Measurements from ENCODE around the gene RAB18.
"Not testable (repeated sequence)": the region's sequence is repeated elsewhere in the genome, so short reads cannot be mapped to it uniquely, and the experiment has no call there.

The RAB18 gene

DNA sequence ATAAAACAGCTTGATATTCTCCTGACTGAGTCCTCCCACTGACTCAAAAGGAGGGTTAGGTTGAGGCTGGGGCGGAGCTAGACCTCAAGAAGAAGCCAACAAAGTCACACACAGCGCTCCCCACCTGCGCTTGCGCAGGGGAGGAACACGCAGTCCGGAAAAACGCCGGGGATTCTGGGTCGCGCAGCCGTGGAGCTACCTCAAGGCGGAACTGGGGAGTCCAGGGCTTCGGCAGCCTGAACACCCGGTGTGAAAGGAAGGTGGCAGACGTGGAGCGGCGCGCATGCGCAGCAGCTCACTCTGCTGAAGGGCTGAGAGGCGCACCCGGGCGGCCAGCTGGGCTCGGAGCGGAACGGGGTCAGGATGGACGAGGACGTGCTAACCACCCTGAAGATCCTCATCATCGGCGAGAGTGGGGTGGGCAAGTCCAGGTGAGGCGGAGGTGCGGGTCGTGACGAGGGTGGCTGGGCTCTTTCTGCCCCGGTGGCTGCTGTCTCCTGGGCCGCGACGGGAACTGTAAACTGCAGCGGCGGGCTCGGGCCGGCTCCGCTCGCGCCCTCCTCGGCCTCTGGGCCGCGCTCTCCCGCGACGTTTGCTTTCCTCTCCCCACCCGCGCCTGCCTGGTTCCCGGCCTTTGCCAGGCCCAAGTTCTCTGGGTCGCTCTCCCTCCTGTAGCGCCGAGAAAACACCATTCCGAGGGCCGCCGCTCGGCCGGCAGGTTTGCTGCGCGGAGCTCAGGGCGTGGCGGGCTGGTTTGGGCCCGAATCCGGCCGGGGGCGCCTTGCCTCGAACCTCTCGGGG lies at the start of gene RAB18:
RAB18 (plus strand) TSS at position 298 of the 801 bp plus-strand sequence; CDS start at position 364, 66 bp downstream.
- in situ Hi-C loops (cut with MboI; ENCODE audit: low sequenced_read_pairs), result no loop called here

DNA sequence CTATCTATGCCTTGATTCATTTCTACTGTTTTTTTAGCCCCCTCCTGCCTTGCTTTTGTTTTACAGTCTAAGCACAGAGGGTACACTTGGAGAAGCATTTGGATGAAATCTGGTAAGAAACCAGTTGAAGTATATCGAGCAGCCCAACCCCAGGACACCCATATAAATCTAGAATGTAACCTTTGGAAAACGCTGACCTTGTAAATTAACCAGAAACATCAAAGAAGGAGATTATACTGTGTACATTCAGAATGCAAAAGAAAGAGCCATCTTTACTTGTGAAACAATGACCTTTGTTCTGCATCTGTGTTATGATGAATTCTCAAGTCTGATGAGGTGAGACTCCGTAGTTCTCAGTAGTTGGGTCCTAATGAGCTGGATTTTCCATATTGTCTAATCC lies 49.3 kb upstream of the RAB18 start:
- in situ Hi-C loops (cut with MboI; ENCODE audit: low sequenced_read_pairs), result no loop called here

DNA sequence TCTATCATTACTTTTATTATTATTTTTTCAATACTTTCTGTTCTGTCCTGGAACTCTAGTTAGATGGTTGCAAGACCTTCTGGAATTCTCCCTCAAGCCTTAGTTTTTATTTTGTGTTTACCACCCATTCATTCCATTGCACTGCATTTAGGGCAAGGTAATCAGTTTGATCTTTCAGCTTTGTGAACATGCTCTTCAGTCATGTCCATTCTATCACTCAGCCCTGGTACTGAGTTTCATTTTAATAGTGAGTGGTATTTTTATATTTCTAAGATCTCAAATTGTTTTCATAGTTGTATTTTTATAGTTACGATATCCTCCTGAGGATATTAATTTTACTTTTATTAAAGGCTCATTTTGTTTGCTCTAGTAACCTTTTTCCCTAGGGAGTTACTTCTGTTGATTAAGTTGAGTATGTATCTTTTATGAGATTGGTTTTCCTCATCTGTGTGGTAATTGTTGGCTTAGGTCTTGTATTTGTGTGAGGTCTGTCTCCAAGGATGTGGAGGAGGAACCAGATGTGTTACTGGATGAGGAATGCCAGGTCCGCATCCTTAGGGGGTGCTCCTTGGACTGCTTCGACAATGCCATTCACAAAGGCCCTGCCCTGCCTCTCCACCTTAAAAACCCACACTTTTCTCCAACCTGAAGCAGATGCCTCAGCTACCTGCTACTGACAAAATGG lies 46.7 kb upstream of the RAB18 start:
- in situ Hi-C loops (cut with MboI; ENCODE audit: low sequenced_read_pairs), result no loop called here

- in situ Hi-C loops (cut with MboI; ENCODE audit: low sequenced_read_pairs), result no loop called here
Measured at GRCh38 chr10:27457966-27458365, 46.1 kb upstream of the RAB18 start.

DNA sequence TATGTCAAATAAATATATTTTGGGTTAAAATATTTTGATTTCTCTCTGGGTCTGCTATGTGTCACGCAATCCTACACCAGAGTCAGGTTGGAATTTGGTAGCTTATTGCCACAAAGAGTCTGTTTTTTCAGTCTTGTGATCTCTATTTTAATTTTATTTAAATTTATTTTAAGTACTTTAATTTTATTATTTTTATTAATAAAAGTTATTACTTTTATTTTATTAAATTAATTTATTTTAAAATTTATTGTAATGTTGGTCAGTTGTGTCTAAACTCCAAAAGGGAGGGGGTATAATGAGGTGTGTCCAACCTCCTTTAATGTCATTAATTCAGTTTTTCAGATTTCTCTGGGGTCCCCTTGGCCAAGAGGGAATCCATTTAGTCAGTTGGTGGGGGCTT lies 42.8 kb upstream of the RAB18 start:
- in situ Hi-C loops (cut with MboI; ENCODE audit: low sequenced_read_pairs), result no loop called here

- in situ Hi-C loops (cut with MboI; ENCODE audit: low sequenced_read_pairs), result no loop called here
Measured at GRCh38 chr10:27463961-27464360, 40.1 kb upstream of the RAB18 start.

DNA sequence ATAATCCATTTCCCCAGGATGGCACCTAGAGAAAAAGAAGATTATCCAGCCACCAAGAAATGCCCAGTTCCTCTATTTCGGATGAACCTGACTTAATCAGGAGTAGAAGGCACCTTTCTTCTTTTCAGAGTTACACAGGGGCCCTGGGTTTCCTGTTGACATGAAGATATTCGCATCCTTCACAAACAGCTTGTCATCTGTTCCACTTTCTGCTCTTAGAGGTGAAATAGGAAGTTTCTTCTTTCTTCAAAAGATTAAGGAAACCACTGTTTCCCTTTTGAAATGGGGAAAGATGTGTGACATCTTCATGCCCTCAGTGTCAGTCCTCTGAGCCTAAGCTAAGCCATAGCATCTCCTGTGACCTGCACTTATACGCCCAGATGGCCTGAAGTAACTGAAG lies 39.1 kb upstream of the RAB18 start:
- in situ Hi-C loops (cut with MboI; ENCODE audit: low sequenced_read_pairs), result no loop called here

DNA sequence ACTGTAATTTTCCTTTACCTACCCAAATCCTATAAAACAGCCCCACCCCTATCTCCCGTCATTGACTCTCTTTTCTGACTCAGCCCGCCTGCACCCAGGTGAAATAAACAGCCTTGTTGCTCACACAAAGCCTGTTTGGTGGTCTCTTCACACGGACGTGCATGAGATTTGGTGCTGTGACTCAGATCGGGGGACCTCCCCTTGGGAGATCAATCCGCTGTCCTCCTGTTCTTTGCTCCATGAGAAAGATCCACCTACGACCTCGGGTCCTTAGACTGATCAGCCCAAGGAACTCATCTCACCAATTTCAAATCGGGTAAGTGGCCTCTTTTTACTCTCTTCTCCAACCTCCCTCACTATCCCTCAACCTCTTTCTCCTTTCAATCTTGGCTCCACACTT lies 38.5 kb upstream of the RAB18 start:
- in situ Hi-C loops (cut with MboI; ENCODE audit: low sequenced_read_pairs), result not testable (repeated sequence)

DNA sequence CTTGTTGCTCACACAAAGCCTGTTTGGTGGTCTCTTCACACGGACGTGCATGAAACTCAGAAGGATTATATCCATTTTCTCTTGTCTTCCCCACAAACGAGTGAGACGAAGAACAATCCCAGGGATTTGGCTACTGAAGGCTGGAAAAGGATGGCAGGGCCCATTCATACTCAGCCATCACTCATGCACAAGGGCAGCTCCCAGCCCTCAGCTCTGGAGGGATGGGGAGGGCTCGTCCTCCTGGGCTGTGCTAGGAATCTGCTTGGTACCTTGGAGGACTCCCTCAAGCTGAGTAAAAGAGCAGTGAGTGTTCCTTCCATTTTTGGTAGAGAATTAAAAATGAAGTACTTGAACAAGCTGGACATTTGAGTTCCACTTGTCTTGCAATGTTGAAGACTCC lies 33.2 kb upstream of the RAB18 start:
- in situ Hi-C loops (cut with MboI; ENCODE audit: low sequenced_read_pairs), result no loop called here

DNA sequence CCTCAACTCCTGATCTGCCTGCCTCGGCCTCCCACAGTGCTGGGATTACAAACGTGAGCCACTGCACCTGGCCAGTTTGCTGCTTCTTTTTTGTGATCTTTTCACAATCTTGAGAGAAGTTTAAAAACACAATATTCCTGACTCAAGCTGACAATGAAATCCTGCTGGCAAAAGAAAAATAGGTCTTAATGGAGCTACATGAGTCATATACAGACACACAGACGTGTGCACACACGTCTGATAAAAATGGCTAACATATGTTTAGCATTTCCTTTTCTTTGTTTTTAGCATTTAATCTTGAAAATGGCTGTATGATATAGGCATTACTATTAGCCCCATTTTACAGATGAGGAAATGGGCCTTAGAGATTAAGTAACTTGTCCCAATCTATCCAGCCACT lies 29.4 kb upstream of the RAB18 start:
- in situ Hi-C loops (cut with MboI; ENCODE audit: low sequenced_read_pairs), result no loop called here

GRCh38 chr10:27479016-27479415 lies 25.1 kb upstream of the RAB18 start:
- in situ Hi-C loops (cut with MboI; ENCODE audit: low sequenced_read_pairs), result no loop called here

- in situ Hi-C loops (cut with MboI; ENCODE audit: low sequenced_read_pairs), result no loop called here
Measured at GRCh38 chr10:27481486-27481885, 22.6 kb upstream of the RAB18 start.

DNA sequence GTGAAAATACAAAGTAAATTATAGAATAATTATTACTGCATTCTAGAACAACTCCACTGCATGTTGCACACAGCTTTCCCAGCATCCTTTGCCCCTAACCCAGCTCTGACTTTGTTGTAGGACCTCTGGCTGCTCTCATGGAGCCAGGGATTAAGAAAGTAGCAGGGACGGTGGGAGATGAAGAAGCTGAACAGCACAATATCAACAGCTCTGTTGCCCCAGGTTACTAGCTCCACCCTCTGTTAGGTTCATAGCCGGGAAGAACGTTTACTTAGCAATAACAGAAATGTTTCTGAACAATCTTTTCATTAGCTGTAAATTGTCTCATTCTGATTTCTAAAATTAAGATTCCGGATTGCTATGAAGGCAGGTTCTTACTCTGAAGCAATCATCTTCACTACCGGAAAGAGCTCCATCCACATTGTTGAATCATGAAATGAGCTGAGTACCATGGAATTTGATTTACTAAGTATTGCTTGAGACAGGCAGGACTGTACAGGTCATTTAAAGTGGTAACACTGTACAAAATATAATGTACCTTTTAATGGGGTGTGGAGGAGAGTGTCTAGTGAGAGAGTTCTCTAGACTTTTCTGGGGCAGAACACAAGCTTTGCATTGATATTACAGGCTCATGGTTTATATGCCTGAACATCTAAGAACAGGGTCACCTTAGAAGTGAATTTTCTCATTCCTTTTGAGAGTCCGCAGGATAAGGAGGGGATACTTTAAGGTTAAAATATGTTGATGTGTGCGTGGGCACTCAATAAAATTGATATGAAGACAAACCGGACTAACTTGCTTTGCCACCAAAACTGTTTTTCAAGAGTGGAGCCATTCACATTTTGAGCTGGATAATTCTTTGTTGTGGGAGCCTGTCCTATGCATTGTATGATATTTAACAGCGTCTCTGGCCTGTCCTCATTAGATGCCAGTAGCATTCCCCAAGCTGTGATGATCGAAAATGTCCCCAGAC lies 20.8 kb upstream of the RAB18 start:
- in situ Hi-C loops (cut with MboI; ENCODE audit: low sequenced_read_pairs), result no loop called here

GRCh38 chr10:27485368-27485767 lies 18.7 kb upstream of the RAB18 start:
- in situ Hi-C loops (cut with MboI; ENCODE audit: low sequenced_read_pairs), result no loop called here

DNA sequence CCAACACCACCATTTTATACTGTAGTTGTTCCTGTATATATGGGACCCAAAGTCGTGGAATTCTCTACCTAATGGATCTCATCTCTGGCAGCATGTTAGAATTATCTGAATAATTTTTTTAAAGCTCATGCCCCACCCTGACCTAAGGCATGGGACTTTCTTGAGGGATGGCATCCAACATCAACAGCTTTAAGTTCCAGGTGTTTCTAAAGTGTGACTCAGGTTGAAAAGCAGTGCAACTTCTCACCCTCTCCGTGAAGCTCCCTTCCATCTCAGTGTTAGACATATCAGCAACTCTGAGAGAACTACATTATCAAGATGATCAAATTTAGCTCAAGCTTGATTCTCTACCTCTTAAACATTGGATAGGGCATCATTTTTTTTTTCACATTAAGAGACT lies 18.1 kb upstream of the RAB18 start:
- in situ Hi-C loops (cut with MboI; ENCODE audit: low sequenced_read_pairs), result no loop called here

DNA sequence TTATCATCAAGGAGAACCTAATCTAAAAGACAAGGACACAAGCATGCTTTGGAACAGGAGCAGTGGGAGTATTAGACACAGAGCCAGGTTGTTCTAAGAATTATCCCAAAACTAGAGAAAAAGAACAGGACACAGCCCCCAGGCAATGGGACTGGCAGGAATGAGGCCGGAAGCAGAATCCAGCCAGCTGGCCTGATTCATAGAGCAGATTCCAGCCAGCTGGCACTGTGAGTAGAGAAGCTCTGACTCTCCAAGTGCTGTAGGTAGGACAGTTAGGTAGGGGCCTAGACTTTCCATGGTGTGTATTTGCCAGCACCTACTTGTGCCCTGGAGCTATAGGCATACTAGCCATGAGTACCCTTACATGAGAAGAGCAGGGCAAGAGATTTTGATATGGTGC lies 13.3 kb upstream of the RAB18 start:
- in situ Hi-C loops (cut with MboI; ENCODE audit: low sequenced_read_pairs), result no loop called here

- in situ Hi-C loops (cut with MboI; ENCODE audit: low sequenced_read_pairs), result no loop called here
Measured at GRCh38 chr10:27494116-27494805, 9.8 kb upstream of the RAB18 start.

GRCh38 chr10:27496137-27496536 lies 8.0 kb upstream of the RAB18 start:
- in situ Hi-C loops (cut with MboI; ENCODE audit: low sequenced_read_pairs), result no loop called here

DNA sequence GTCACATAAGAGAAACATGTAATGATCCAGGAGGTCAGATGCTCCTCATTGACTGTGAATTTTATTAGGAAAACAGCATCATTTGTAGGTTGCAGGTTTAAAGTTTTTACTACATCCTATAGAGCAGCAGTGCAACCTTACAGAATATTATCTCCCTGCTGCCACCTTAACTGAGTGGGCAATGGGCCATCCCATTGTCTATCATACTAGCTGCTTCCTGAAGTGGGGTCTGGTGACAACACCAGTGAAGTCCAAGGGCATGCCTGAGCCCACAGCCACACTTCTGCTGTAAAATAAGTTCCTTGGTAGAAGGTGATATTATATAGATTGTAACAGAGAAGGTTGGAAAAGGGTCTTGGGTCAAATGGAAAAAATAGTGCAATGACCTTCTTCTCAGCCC lies 4.0 kb upstream of the RAB18 start:
- in situ Hi-C loops (cut with MboI; ENCODE audit: low sequenced_read_pairs), result no loop called here

DNA sequence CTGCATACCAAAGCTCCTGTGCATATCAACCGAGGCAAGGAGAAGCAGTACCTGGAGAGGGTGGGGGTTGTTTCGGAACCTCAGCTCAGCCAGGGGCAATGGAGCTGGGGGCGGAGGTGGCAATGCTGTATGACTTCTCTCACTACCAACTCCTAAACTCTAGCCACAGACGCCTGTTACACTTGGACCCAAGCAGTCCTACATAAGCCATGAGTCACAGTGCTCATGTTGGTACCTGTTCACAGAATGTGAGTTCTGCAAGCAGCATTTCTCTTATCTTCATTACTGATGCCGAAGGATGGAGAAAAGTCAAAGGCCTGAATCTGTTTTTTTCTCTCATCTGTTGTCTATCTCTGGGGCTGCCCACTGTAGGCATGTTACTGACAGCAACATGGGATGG lies 3.2 kb upstream of the RAB18 start:
- in situ Hi-C loops (cut with MboI; ENCODE audit: low sequenced_read_pairs), result no loop called here

DNA sequence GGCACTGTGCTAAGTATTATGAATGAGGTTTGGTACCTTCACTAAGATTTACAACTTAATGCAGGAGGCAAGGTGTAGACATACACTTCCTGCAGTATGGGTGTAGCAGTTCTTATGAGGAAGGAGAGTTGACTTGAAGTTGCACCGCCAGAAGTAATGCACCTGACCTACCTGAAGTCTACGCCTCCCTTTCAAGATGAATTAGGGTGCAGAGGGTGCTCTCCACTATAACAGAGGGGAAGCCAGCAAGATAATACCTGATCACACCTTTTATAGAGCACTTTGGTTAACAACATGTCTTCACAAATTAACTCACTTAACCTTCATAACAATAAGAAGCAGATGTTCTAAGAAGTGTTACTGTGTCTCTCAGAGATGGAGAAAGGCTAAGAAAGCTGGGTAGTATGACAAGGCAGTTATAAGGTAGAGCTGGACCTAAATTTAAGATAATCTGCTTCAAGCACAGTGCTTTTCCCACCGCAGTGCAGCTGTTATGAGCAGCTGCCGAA lies 552 bp upstream of the RAB18 start:
- in situ Hi-C loops (cut with MboI; ENCODE audit: low sequenced_read_pairs), result no loop called here

Data from HL-60/S4 treated with retinoic acid at 250 ng/mL for 4 days and 3 days (cell line).